HepG2 (cell line): ENCODE results near the gene SCYGR6. TPM values are rescaled to one million over a fixed set of nuclear protein-coding genes. Genes with fewer than 3 reads are reported as not detected.

Experiments
- BRF2 ChIP-seq: sonication (generic); formaldehyde crosslinking; IDR thresholded peaks from 2 replicates; pipeline ENCODE4 v1.8.1; 2022; ENCODE audit warnings: mild to moderate bottlenecking, missing genetic modification reagents
- CBX1 ChIP-seq: IDR thresholded peaks from one replicate; pipeline ENCODE4 v1.6.1; 2016; ENCODE audit warnings: antibody characterized with exemption, low read depth
- CBX5 ChIP-seq: sonication (generic); formaldehyde crosslinking; IDR thresholded peaks from 2 replicates; pipeline ENCODE4 v1.4.0; 2020; ENCODE audit warnings: missing genetic modification reagents, borderline replicate concordance
- CEBPB ChIP-seq: IDR thresholded peaks from 2 replicates; pipeline ENCODE4 v1.6.1; 2011; ENCODE audit warnings: low read depth, low read length, improper control_type of control experiment, borderline replicate concordance
- CTCF ChIP-seq: sonication (generic); formaldehyde crosslinking; IDR thresholded peaks from 2 replicates; pipeline ENCODE4 v1.5.0; 2020; ENCODE audit warnings: mild to moderate bottlenecking, missing genetic modification reagents, moderate library complexity
- ELF1 ChIP-seq: sonication (generic); formaldehyde crosslinking; IDR thresholded peaks from 2 replicates; pipeline ENCODE4 v1.4.0; 2020; ENCODE audit warnings: missing genetic modification reagents
- GABPA ChIP-seq, 2 experiments: IDR thresholded peaks; 2 replicates each; pipeline ENCODE4 v1.6.1; 2011 to 2016; ENCODE audit warnings: low read depth in 2 of 2, low read length in 1 of 2, missing biosample characterization in 1 of 2, missing genetic modification characterization in 1 of 2
- HNRNPLL ChIP-seq: fragments of 200-400 bp; formaldehyde crosslinking; IDR thresholded peaks from 2 replicates; pipeline ENCODE4 v1.6.1; 2017; ENCODE audit warnings: mild to moderate bottlenecking, low read depth, low read length; ENCODE audit not compliant: poor library complexity, severe bottlenecking
- POLR2AphosphoS2 ChIP-seq: IDR thresholded peaks from 2 replicates; pipeline ENCODE4 v1.6.1; 2011; ENCODE audit warnings: low read depth, low read length, improper control_type of control experiment
- SOX13 ChIP-seq, 3 experiments: fragments of 450-650 bp in 1 of 3; sonication (generic) in 1 of 3; formaldehyde crosslinking in 1 of 3; IDR thresholded peaks in 2 of 3; conservative IDR thresholded peaks in 1 of 3; 2 replicates each; pipeline versions ENCODE4 v1.5.0 to v1.6.1; 2016 to 2020; ENCODE audit warnings: antibody characterized with exemption in 1 of 3, mild to moderate bottlenecking in 1 of 3, missing compliant biosample characterization in 1 of 3, missing genetic modification reagents in 1 of 3, moderate library complexity in 1 of 3
- TIGD3 ChIP-seq: sonication (generic); formaldehyde crosslinking; IDR thresholded peaks from 2 replicates; pipeline ENCODE4 v1.5.1; 2020; ENCODE audit warnings: mild to moderate bottlenecking, missing genetic modification reagents, borderline replicate concordance
- ZBTB38 ChIP-seq: sonication (generic); formaldehyde crosslinking; IDR thresholded peaks from 2 replicates; pipeline ENCODE4 v1.5.1; 2020; ENCODE audit warnings: mild to moderate bottlenecking, missing genetic modification reagents
- ZGPAT ChIP-seq: IDR thresholded peaks from 2 replicates; pipeline ENCODE4 v1.6.1; 2016; ENCODE audit warnings: mild to moderate bottlenecking
- ZIK1 ChIP-seq: sonication (generic); formaldehyde crosslinking; IDR thresholded peaks from 2 replicates; pipeline ENCODE4 v1.5.0; 2020; ENCODE audit warnings: mild to moderate bottlenecking, low read depth, missing genetic modification reagents, borderline replicate concordance
- ZNF33A ChIP-seq: sonication (generic); formaldehyde crosslinking; IDR thresholded peaks from 2 replicates; pipeline ENCODE4 v1.5.1; 2020; ENCODE audit warnings: missing genetic modification reagents, mild to moderate bottlenecking, moderate library complexity, borderline replicate concordance
- ZNF33B ChIP-seq: sonication (generic); formaldehyde crosslinking; IDR thresholded peaks from 2 replicates; pipeline ENCODE4 v1.5.1; 2020; ENCODE audit warnings: mild to moderate bottlenecking, missing genetic modification reagents
- ZNF556 ChIP-seq: sonication (generic); formaldehyde crosslinking; IDR thresholded peaks from 2 replicates; pipeline ENCODE4 v1.4.0; 2020; ENCODE audit warnings: mild to moderate bottlenecking, missing genetic modification reagents, borderline replicate concordance
- ZNF576 ChIP-seq: sonication (generic); formaldehyde crosslinking; IDR thresholded peaks from 2 replicates; pipeline ENCODE4 v1.4.0; 2020; ENCODE audit warnings: mild to moderate bottlenecking, missing genetic modification reagents
- ZNF644 ChIP-seq: IDR thresholded peaks from 2 replicates; pipeline ENCODE4 v1.6.1; 2016; ENCODE audit warnings: low read depth
- ZNF703 ChIP-seq: sonication (generic); formaldehyde crosslinking; IDR thresholded peaks from 2 replicates; pipeline ENCODE4 v1.5.1; 2020; ENCODE audit warnings: missing genetic modification reagents, mild to moderate bottlenecking, moderate library complexity, borderline replicate concordance
- polyA plus RNA-seq, 8 experiments: library from polyadenylated mRNA; depleted of rRNA in 3 of 8; stranded (reverse) in 7 of 8; unstranded in 1 of 8; fragments of >200 nt; fragmentation: Illumina TruSeq in 4 of 8; extraction: Trizol in 4 of 8; gene quantifications; 2 replicates each; pipeline versions ENCODE4 v1.2.1 to v1.2.3, GENCODE V29; 2011 to 2016; ENCODE audit warnings: low read depth in 4 of 8, missing spikeins in 1 of 8, mixed read lengths in 1 of 8; ENCODE audit not compliant: insufficient read depth in 1 of 8
- total RNA-seq, 5 experiments: library from RNA; depleted of rRNA; stranded (reverse); fragments of >200 nt; fragmentation: Illumina TruSeq; extraction: Trizol; gene quantifications; 2 replicates each; pipeline ENCODE4 v1.2.3, GENCODE V29; 2016; ENCODE audit warnings: low read depth in 1 of 5

The SCYGR6 gene
- total and polyA plus RNA-seq, 2 of the 13 experiments (the other 11 are each of a cell fraction or from before 2014, with no cell fraction given) = not detected

GRCh38 chr2:227717687-227718567 lies 6.6 kb downstream of the SCYGR6 start, which contains the start of gene SLC19A3 (continued):
- no peak for TF ChIP-seq CTCF
- TF ChIP-seq CEBPB = no peak
- no peak for TF ChIP-seq ZNF703 (CRISPR knock-in tag)
- TF ChIP-seq ZNF33B (CRISPR knock-in tag) = 0 out of 2 replicates have a peak, but pooled peaks have one; percentile 61
- TF ChIP-seq TIGD3 = no peak
- no peak for TF ChIP-seq ZNF644 (CRISPR knock-in tag)
- no peak; the same call in 1 of the 2 replicates for TF ChIP-seq BRF2 (CRISPR knock-in tag)
- no peak for TF ChIP-seq GABPA (IDR thresholded peaks at IDR 0.05; ENCODE audit: low read depth, low read length)
- 0 out of 2 replicates have a peak, but pooled peaks have one; percentile 25 for TF ChIP-seq GABPA (CRISPR knock-in tag; IDR thresholded peaks at IDR 0.05; ENCODE audit: low read depth)
- no peak for TF ChIP-seq POLR2AphosphoS2
- TF ChIP-seq CBX1 = no peak
- no peak for TF ChIP-seq SOX13 (IDR thresholded peaks at IDR 0.05)
- TF ChIP-seq SOX13 (CRISPR knock-in tag; conservative IDR thresholded peaks at IDR 0.05 in 1 of 2, IDR thresholded peaks at IDR 0.05 in 1 of 2) = no peak
- peak; percentile 58; the same call in 1 of the 2 replicates for TF ChIP-seq ZNF556 (CRISPR knock-in tag)
- peak; percentile 80; the same call in 1 of the 2 replicates for TF ChIP-seq ZNF33A (CRISPR knock-in tag)
- no peak for TF ChIP-seq CBX5 (CRISPR knock-in tag)
- 0 out of 2 replicates have a peak, but pooled peaks have one; percentile 23 for TF ChIP-seq ZBTB38 (CRISPR knock-in tag)
- no peak for TF ChIP-seq ZNF576
- peak; percentile 54 for TF ChIP-seq HNRNPLL
- TF ChIP-seq ZIK1 (CRISPR knock-in tag) = no peak
- peak; percentile 12; the same call in 1 of the 2 replicates for TF ChIP-seq ELF1
- TF ChIP-seq ZGPAT (CRISPR knock-in tag) = 0 out of 2 replicates have a peak, but pooled peaks have one; percentile 23
